ENCODE data around the gene RNF38.
"Not testable (repeated sequence)": the region's sequence is repeated elsewhere in the genome, so short reads cannot be mapped to it uniquely, and the experiment has no call there.

Gene RNF38

DNA sequence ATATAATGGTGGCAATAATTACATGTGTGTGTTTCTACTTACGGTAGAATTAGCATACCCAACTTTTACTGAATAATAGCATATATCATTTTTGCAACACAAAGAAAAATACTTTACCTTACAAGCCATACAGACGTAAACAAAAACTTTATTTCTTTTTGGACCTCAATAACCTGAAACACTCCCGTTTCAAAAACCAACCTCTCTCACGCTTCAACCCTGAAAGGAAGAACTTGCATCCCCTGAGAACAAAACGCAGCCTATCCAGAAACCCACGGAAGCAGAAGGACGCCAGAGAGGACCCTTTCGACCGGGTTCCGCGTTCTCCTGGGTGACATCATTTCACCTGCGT is at the start of gene RNF38:
Gene RNF38, minus strand, starts transcription at position 290 of the 352 bp plus-strand sequence. Its CDS starts 161 bp downstream, at position 129.
- no peak for DNase-seq (ENCODE audit: low read depth)
- H3K4me3 ChIP-seq (ENCODE audit: low read length): peak within 1 kb of the TSS; percentile 83
- no peak for TF ChIP-seq CTCF (conservative IDR thresholded peaks at IDR 0.05; ENCODE audit: low read depth, low read length)

DNA sequence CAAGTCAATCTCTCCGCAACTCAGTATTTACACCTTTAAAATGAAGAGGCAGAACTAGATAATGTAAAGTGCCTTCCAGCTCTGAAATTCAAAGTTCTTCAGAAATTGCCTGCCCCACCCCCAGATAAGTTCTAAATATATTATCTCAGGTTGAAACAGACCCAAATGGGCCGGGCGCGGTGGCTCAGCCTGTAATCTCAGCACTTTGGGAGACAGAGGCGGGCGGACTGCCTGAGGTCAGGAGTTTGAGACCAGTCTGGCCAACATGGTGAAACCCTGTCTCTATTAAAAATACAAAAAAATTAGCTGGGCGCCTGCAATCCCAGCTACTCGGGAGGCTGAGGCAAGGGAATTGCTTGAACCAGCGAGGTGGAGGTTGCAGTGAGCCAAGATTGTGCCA is 48.5 kb upstream of the RNF38 start:
- not testable (repeated sequence) for DNase-seq (ENCODE audit: low read depth)

DNA sequence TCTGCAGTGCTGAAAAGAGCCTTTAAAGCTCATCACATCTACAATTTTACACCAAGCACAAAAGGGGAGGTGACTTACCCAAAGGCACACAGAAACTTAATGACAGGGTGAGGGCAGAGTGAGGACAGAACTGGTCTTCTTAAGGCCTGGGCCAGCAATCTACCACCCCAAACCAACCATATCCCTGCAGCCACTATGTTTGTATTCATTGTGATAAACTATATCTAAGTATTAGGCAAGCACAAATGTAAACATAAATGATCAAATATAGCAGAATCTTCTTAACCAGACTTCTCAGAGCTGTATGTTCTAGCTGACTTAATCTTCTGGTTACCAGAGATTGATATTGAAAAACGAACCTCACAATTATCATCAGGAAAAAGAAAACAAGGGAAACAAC is 47.9 kb upstream of the RNF38 start:
- H3K4me3 ChIP-seq (ENCODE audit: low read length): no peak overlapping the region
- no peak for TF ChIP-seq CTCF (conservative IDR thresholded peaks at IDR 0.05; ENCODE audit: low read depth, low read length)
- no peak for DNase-seq (ENCODE audit: low read depth)

More for the DNA sequence above, 48.5 kb upstream of the RNF38 start:
- H3K4me3 ChIP-seq (ENCODE audit: low read length): not testable (repeated sequence)

- H3K4me3 ChIP-seq (ENCODE audit: low read length); DNase-seq (ENCODE audit: low read depth): not testable (repeated sequence)
Measured at GRCh38 chr9:36446678-36447077, 46.6 kb upstream of the RNF38 start.

DNA sequence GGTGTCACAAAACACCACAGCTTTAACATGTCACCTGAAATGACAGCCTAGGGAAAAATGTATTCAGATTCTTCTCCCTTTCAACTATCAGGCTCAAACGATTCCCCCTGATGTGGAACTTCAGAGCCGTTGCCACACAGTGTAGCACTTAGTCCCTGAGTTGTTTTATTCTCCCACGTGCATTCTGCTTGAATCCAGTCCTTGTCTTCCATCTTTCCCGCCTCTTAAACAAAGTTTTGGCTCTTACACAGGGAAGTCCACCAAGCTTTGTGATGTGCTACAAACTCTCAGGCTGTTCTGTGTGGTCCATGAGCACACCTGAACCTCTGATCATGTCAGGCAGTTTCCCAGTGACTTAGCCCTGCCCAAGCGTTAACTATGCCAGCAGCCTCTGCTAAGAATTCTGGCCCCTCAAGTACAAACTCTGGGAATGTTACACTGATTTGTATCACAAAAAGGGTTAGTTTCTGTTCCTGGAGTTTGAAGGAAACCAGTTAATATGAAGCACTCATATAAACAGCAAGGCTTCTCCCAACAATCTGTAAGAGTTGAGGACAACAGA is 45.8 kb upstream of the RNF38 start:
- no peak for DNase-seq (ENCODE audit: low read depth)
- TF ChIP-seq CTCF (conservative IDR thresholded peaks at IDR 0.05; ENCODE audit: low read depth, low read length): no peak
- H3K4me3 ChIP-seq (ENCODE audit: low read length): no peak overlapping the region

GRCh38 chr9:36444203-36444602 is 44.1 kb upstream of the RNF38 start:
- DNase-seq (ENCODE audit: low read depth): no peak
- no peak for TF ChIP-seq CTCF (conservative IDR thresholded peaks at IDR 0.05; ENCODE audit: low read depth, low read length)
- H3K4me3 ChIP-seq (ENCODE audit: low read length): no peak overlapping the region

- no peak for TF ChIP-seq CTCF (conservative IDR thresholded peaks at IDR 0.05; ENCODE audit: low read depth, low read length)
- DNase-seq (ENCODE audit: low read depth): no peak
- no peak overlapping the region for H3K4me3 ChIP-seq (ENCODE audit: low read length)
Measured at GRCh38 chr9:36443581-36443980, 43.5 kb upstream of the RNF38 start.

DNA sequence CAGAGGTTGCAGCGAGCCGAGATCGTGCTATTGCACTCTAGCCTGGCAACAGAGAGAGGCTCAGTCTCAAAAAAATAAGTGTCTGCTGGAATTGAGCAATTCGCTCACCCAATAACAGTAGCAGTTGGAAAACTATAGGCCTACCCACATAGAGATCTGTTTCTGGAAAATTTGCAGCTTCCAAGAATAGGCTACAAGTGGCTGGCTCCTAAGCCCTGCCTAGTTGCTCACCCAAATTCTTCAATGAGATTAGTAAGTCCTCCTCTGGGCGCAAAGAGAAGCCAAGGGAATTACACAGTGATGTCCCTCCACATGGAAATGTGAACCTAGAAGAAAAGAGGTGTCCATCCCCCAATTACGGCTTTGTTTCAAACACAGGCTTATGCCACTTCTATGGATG is 42.6 kb upstream of the RNF38 start:
- TF ChIP-seq CTCF (conservative IDR thresholded peaks at IDR 0.05; ENCODE audit: low read depth, low read length): no peak
- DNase-seq (ENCODE audit: low read depth): no peak
- H3K4me3 ChIP-seq (ENCODE audit: low read length): no peak overlapping the region
